ENCODE measurements around the gene EIF4B. TPM values are rescaled to one million over a fixed set of nuclear protein-coding genes. Genes with fewer than 3 reads are reported as not detected.

Gene EIF4B
- total RNA-seq, 2 experiments from 2014 or later = 686 to 718 TPM

DNA sequence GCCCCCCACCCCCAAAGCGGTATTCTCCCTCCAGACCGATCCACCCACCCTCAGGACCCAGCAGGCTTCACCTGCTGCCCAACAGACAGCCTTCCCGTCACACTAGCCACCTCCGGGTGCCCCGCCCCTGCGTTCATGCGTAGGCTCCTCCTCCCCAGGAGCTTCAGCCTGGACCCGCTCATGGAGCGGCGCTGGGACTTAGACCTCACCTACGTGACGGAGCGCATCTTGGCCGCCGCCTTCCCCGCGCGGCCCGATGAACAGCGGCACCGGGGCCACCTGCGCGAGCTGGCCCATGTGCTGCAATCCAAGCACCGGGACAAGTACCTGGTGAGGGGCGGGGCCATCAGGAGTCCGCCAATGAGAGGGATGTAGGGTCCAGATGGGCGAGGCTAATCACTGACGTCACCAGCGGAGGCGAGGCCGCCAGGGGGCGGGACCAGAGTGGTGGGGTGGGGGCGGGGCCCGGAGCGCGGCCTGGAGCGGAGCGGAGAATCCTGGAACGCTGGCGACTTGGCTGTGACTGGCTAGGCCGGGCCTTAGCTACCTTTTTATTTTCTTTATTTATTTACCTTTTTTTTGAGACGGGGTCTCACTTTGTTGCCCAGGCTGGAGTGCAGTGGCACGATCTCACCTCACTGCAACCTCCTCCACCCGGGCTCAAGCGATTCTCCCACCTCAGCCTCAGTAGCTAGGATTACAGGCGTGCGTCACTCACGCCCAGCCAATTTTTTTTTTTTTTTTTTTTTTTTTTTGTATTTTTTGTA is 48.0 kb downstream of the EIF4B start:
- ChIA-PET CTCF (interaction anchor here (0.5 to 4.3 kb wide), 21 partner anchors 7 to 470 kb away, joined by 3 to 39 read pairs (median 4); partner anchors contain the start of genes SOAT2 and SPRYD3), POLR2A (interaction anchor here (1.3 to 2.0 kb wide), 5 partner anchors 9 to 49 kb away, joined by 3 to 5 read pairs (median 4); partner anchors contain the start of genes SOAT2 and SPRYD3)
- peaks cover 8% of the 10 kb centered on the region for H3K4me1 Mint-ChIP-seq (ENCODE audit: low read depth)
- no peaks in the 10 kb centered on the region for H3K27me3 Mint-ChIP-seq
- no peaks in the 10 kb centered on the region for H3K36me3 Mint-ChIP-seq
- peak; percentile 95 for DNase-seq
- peak overlapping the region; percentile 95 for H3K4me3 Mint-ChIP-seq
- peak overlapping the region; percentile 85 for H3K27ac Mint-ChIP-seq
- no peaks in the 10 kb centered on the region for H3K9me3 Mint-ChIP-seq
- intact Hi-C loops (cut with micrococcal nuclease) = no loop called here

DNA sequence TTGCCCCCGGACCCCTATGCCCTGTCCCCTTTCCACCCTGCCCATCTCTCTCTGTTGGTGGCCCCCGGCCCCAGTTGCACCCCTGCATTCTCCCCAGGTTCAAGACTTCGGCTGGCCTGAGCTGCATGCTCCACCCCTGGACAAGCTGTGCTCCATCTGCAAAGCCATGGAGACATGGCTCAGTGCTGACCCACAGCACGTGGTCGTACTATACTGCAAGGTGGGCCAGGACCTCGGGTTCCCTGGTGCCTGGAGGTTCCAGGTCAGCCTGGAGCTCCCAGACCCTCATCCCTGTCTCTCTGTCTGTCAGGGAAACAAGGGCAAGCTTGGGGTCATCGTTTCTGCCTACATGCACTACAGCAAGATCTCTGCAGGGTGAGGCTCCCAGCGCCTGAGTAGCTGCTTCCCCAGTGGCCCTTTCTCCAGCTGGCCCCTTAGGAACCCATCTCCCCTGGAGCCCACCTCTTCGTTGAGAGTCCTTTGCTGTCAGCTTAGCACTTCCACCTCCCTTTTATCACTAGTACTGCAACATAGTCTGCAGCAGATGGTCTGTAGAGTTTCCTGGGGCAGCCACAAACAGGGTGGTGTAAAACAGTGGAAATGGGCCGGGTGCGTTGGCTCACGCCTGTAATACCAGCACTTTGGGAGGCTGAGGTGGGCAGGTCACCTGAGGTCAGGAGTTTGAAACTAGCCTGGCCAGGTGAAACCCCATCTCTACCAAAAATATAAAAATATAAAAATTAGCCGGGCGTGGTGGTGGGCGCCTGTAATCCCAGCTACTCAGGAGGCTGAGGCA is 49.4 kb downstream of the EIF4B start:
- POLR2A ChIA-PET = interaction anchor here (1.5 kb wide), 1 partner anchor 8 kb away, joined by 3 read pairs; no protein-coding TSS in a partner anchor
- no peak overlapping the region for H3K4me3 Mint-ChIP-seq

DNA sequence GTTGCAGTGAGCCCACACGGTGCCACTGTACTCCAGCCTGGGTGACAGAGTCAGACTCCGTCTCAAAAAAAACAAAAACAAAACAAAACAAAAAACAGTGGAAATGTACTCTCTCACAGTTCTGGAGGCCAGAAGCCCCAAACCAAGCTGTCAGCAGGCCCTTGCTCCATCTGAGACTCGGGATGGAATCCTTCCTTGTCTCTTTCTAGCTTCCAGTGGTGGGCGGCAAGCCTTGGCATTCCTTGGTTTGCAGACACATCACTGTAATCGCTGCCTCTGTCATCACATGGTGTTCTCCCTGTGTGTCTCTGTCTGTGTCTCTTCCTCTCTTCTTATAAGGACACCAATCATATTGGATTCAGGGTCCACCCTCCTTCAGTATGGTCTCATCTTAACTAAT is 50.0 kb downstream of the EIF4B start:
- Mint-ChIP-seq H3K27ac (no peak overlapping the region), H3K27me3 (no peaks in the 10 kb centered on the region), H3K36me3 (no peaks in the 10 kb centered on the region), H3K9me3 (no peaks in the 10 kb centered on the region), H3K4me1 (ENCODE audit: low read depth) (peaks cover 5% of the 10 kb centered on the region), H3K4me3 (no peak overlapping the region)
- ChIA-PET CTCF (interaction anchor here (1.3 to 4.3 kb wide), 3 partner anchors 9 to 18 kb away, joined by 3 to 39 read pairs (median 9); no protein-coding TSS in a partner anchor), POLR2A (no interaction called here)
- intact Hi-C loops (cut with micrococcal nuclease) = no loop called here
- no peak for DNase-seq

More for the DNA sequence above, 49.4 kb downstream of the EIF4B start:
- DNase-seq = no peak
- Mint-ChIP-seq H3K36me3 (no peaks in the 10 kb centered on the region), H3K4me1 (ENCODE audit: low read depth) (peaks cover 5% of the 10 kb centered on the region), H3K27me3 (no peaks in the 10 kb centered on the region), H3K9me3 (no peaks in the 10 kb centered on the region), H3K27ac (no peak overlapping the region)
- CTCF ChIA-PET = interaction anchor here (1.3 to 4.3 kb wide), 4 partner anchors 9 to 44 kb away, joined by 3 to 39 read pairs (median 16); no protein-coding TSS in a partner anchor
- intact Hi-C loops (cut with micrococcal nuclease) = no loop called here

DNA sequence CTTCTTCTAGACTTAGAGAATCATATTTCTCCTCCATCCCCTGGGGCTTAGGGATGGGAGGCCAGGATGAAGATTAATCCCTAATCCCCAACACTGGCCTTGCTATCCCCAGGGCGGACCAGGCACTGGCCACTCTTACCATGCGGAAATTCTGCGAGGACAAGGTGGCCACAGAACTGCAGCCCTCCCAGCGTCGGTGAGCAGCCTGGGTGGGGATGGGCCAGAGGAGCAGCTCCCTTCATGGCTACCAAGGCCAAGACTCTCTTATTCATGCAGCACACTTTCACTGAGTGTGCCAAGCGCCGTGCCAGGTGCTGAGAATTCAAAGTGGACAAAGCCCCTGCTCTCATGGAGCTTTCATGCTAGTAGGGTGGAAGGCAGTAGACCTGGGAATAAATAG is 50.6 kb downstream of the EIF4B start:
- POLR2A ChIA-PET = interaction anchor here (1.2 kb wide), 1 partner anchor 46 kb away, joined by 3 read pairs; the partner anchor contains the start of gene SOAT2
- intact Hi-C loops (cut with micrococcal nuclease) = no loop called here
- H3K9me3 Mint-ChIP-seq = no peaks in the 10 kb centered on the region
- peaks cover 5% of the 10 kb centered on the region for H3K4me1 Mint-ChIP-seq (ENCODE audit: low read depth)
- H3K36me3 Mint-ChIP-seq = no peaks in the 10 kb centered on the region
- CTCF ChIA-PET = interaction anchor here (1.7 to 2.2 kb wide), 2 partner anchors 9 to 10 kb away, joined by 9 to 13 read pairs; no protein-coding TSS in a partner anchor
- no peak for DNase-seq
- H3K4me3 Mint-ChIP-seq = no peak overlapping the region
- no peaks in the 10 kb centered on the region for H3K27me3 Mint-ChIP-seq
- no peak overlapping the region for H3K27ac Mint-ChIP-seq

DNA sequence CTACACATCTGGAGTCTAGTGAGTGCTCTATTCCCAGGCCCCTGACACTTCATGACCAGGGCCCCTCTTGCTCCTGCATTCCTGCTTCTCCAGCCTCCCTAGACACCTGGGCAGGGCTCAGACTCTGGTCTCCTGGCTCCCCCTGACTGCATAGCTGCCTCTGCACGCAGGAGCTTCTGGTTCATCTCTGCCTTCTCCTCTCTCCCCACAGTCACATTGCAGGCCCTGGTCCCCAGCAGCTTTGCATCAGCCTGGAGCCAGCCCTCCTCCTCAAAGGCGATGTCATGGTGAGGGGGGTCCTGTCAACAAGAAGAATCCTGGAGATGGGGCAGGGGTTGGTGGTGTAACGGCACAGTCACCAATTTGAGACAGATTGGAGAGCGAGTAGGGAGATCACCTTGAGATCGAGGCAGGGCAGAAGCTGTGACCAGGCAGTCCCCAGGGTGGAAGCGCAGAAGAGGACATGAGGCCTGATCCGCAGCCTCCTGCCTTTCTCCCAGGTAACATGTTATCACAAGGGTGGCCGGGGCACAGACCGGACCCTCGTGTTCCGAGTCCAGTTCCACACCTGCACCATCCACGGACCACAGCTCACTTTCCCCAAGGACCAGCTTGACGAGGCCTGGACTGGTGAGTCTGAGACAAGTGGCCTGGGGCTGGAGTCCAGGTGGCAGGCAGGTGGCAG is 51.7 kb downstream of the EIF4B start:
- H3K27me3 Mint-ChIP-seq = no peaks in the 10 kb centered on the region
- no peak overlapping the region for H3K27ac Mint-ChIP-seq
- no peak overlapping the region for H3K4me3 Mint-ChIP-seq
- peaks cover 5% of the 10 kb centered on the region for H3K4me1 Mint-ChIP-seq (ENCODE audit: low read depth)
- H3K9me3 Mint-ChIP-seq = no peaks in the 10 kb centered on the region
- DNase-seq = no peak
- ChIA-PET CTCF (interaction anchor here (0.8 to 1.7 kb wide), 4 partner anchors 8 to 41 kb away, joined by 3 to 13 read pairs (median 5); partner anchors contain the start of gene IGFBP6), POLR2A (interaction anchor here (1.2 kb wide), 1 partner anchor 45 kb away, joined by 3 read pairs; the partner anchor contains the start of gene SOAT2)
- intact Hi-C loops (cut with micrococcal nuclease) = no loop called here
- no peaks in the 10 kb centered on the region for H3K36me3 Mint-ChIP-seq

DNA sequence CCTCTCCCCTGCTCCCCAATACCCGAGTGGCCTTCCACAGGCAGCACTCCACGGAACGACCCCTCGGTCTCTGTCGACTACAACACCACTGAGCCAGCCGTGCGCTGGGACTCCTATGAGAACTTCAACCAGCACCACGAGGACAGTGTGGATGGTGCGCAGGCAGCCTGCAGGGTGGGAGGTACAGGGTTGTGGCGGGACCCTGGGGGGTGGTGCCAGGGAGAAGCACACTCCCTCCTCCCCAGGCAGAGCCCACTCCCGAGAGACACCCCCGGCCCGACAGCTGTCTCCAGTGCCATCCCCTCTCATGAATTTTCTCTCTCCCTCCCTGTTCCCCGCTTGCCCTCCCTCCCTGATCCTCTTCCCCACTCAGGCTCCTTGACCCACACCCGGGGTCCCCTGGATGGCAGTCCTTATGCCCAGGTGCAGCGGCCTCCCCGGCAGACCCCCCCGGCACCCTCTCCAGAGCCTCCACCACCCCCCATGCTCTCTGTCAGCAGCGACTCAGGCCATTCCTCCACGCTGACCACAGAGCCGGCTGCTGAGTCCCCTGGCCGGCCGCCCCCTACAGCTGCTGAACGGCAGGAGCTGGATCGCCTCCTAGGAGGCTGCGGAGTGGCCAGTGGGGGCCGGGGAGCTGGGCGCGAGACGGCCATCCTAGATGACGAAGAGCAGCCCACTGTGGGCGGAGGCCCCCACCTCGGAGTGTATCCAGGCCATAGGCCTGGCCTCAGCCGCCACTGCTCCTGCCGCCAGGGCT is 52.6 kb downstream of the EIF4B start:
- ChIA-PET POLR2A (no interaction called here), CTCF (interaction anchor here (1.1 to 1.6 kb wide), 2 partner anchors 12 to 18 kb away, joined by 3 to 7 read pairs; no protein-coding TSS in a partner anchor)
- Mint-ChIP-seq H3K27me3 (no peaks in the 10 kb centered on the region), H3K4me3 (no peak overlapping the region), H3K27ac (no peak overlapping the region), H3K36me3 (no peaks in the 10 kb centered on the region), H3K9me3 (no peaks in the 10 kb centered on the region), H3K4me1 (ENCODE audit: low read depth) (no peaks in the 10 kb centered on the region)
- intact Hi-C loops (cut with micrococcal nuclease) = no loop called here
- no peak for DNase-seq

DNA sequence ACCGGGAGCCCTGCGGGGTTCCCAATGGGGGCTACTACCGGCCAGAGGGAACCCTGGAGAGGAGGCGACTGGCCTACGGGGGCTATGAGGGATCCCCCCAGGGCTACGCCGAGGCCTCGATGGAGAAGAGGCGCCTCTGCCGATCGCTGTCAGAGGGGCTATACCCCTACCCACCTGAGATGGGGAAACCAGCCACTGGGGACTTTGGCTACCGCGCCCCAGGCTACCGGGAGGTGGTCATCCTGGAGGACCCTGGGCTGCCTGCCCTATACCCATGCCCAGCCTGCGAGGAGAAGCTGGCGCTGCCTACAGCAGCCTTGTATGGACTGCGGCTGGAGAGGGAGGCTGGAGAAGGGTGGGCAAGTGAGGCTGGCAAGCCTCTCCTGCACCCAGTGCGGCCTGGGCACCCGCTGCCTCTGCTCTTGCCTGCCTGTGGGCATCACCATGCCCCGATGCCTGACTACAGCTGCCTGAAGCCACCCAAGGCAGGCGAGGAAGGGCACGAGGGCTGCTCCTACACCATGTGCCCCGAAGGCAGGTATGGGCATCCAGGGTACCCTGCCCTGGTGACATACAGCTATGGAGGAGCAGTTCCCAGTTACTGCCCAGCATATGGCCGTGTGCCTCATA is 53.3 kb downstream of the EIF4B start:
- DNase-seq = no peak

DNA sequence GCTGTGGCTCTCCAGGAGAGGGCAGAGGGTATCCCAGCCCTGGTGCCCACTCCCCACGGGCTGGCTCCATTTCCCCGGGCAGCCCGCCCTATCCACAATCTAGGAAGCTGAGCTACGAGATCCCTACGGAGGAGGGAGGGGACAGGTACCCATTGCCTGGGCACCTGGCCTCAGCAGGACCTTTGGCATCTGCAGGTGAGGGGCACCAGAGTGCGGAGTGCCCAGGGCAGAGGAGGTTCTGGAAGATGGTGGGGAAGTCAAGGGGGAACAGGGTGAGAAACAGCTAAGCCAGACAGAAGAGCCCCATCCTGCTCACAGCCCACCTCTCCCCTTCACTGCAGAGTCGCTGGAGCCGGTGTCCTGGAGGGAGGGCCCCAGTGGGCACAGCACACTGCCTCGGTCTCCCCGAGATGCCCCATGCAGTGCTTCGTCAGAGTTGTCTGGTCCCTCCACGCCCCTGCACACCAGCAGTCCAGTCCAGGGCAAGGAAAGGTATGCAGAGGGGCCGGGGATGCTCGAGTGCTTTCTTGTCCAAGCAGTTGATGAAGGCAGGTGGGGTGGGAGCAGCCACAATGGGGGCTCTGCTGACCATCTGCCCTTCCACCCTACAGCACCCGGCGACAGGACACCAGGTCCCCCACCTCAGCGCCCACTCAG is 53.9 kb downstream of the EIF4B start:
- intact Hi-C loops (cut with micrococcal nuclease) = no loop called here
- DNase-seq = no peak
- Mint-ChIP-seq H3K4me3 (no peak overlapping the region), H3K27ac (no peak overlapping the region), H3K36me3 (peaks cover 2% of the 10 kb centered on the region), H3K4me1 (ENCODE audit: low read depth) (no peaks in the 10 kb centered on the region), H3K27me3 (no peaks in the 10 kb centered on the region), H3K9me3 (no peaks in the 10 kb centered on the region)
- POLR2A ChIA-PET = interaction anchor here (1.1 kb wide), 1 partner anchor 8 kb away, joined by 3 read pairs; no protein-coding TSS in a partner anchor
- CTCF ChIA-PET = interaction anchor here (0.8 kb wide), 1 partner anchor 12 kb away, joined by 3 read pairs; no protein-coding TSS in a partner anchor

More for the DNA sequence above, 53.3 kb downstream of the EIF4B start:
- no peaks in the 10 kb centered on the region for H3K27me3 Mint-ChIP-seq
- H3K36me3 Mint-ChIP-seq = no peaks in the 10 kb centered on the region
- POLR2A ChIA-PET = interaction anchor here (1.1 kb wide), 1 partner anchor 8 kb away, joined by 3 read pairs; no protein-coding TSS in a partner anchor
- intact Hi-C loops (cut with micrococcal nuclease) = no loop called here
- CTCF ChIA-PET = interaction anchor here (0.8 to 1.1 kb wide), 2 partner anchors 12 to 18 kb away, joined by 3 read pairs; no protein-coding TSS in a partner anchor
- no peak overlapping the region for H3K27ac Mint-ChIP-seq
- H3K4me1 Mint-ChIP-seq (ENCODE audit: low read depth) = no peaks in the 10 kb centered on the region
- no peak overlapping the region for H3K4me3 Mint-ChIP-seq
- H3K9me3 Mint-ChIP-seq = no peaks in the 10 kb centered on the region

DNA sequence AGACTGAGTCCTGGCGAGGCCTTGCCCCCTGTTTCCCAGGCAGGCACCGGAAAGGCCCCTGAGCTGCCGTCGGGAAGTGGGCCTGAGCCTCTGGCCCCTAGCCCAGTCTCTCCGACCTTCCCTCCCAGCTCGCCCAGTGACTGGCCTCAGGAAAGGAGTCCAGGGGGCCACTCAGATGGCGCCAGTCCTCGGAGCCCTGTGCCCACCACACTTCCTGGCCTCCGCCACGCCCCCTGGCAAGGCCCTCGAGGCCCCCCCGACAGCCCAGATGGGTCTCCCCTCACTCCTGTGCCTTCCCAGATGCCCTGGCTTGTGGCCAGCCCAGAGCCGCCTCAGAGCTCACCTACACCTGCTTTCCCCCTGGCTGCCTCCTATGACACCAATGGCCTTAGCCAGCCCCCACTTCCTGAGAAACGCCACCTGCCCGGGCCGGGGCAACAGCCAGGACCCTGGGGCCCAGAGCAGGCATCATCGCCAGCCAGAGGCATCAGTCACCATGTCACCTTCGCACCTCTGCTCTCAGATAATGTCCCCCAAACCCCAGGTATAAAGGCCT is 54.5 kb downstream of the EIF4B start:
- POLR2A ChIA-PET = interaction anchor here (1.1 to 3.0 kb wide), 2 partner anchors 9 to 38 kb away, joined by 3 to 10 read pairs; partner anchors contain the start of gene IGFBP6
- CTCF ChIA-PET = interaction anchor here (1.4 to 11.6 kb wide), 2 partner anchors 19 to 40 kb away, joined by 6 to 348 read pairs; partner anchors contain the start of genes IGFBP6, SOAT2 and SPRYD3
- Mint-ChIP-seq H3K9me3 (no peaks in the 10 kb centered on the region), H3K4me1 (ENCODE audit: low read depth) (peaks cover under 1% of the 10 kb centered on the region), H3K4me3 (no peak overlapping the region), H3K27ac (no peak overlapping the region), H3K36me3 (peaks cover 6% of the 10 kb centered on the region), H3K27me3 (no peaks in the 10 kb centered on the region)
- DNase-seq = no peak
- intact Hi-C loops (cut with micrococcal nuclease) = no loop called here

All from activated CD4-positive, alpha-beta memory T cell treated with anti-CD3 and anti-CD28 coated beads for 36 hours (primary cell).